KMS-11 (cell line): ENCODE data around the gene FBXO28.

Source experiments
- H2AFZ ChIP-seq: fragments of 200-600 bp; sonication (generic); 2 replicates; pipeline ENCODE4 v1.6.1; 2016; ENCODE audit warnings: antibody characterized with exemption, mixed run types, low read depth
- H3K27ac ChIP-seq: fragments of 200-600 bp; sonication (generic); 2 replicates; pipeline ENCODE4 v1.6.1; 2016; ENCODE audit warnings: mild to moderate bottlenecking, mixed run types
- H3K27me3 ChIP-seq: fragments of 200-600 bp; sonication (generic); 2 replicates; pipeline ENCODE4 v1.6.1; 2017; ENCODE audit warnings: mild to moderate bottlenecking, low read depth, mixed run types, moderate library complexity; ENCODE audit not compliant: insufficient read depth
- H3K36me3 ChIP-seq: fragments of 200-600 bp; sonication (generic); 2 replicates; pipeline ENCODE4 v1.6.1; 2017; ENCODE audit warnings: mild to moderate bottlenecking, mixed run types; ENCODE audit not compliant: insufficient read depth
- H3K4me1 ChIP-seq: fragments of 200-600 bp; sonication (generic); 2 replicates; pipeline ENCODE4 v1.6.1; 2016; ENCODE audit warnings: mild to moderate bottlenecking, low read depth, mixed run types; ENCODE audit not compliant: poor library complexity, severe bottlenecking
- H3K4me2 ChIP-seq: fragments of 200-600 bp; sonication (generic); 2 replicates; pipeline ENCODE4 v1.7.0; 2016; ENCODE audit warnings: mild to moderate bottlenecking, mixed run types
- H3K4me3 ChIP-seq: fragments of 200-600 bp; sonication (generic); IDR thresholded peaks from 2 replicates; pipeline ENCODE4 v1.6.1; 2017; ENCODE audit warnings: low read depth, low read length, mixed read lengths; ENCODE audit not compliant: insufficient read depth
- H3K79me2 ChIP-seq: fragments of 200-600 bp; sonication (generic); 2 replicates; pipeline ENCODE4 v1.6.1; 2016; ENCODE audit warnings: low read depth, mixed run types; ENCODE audit not compliant: insufficient read depth
- H3K9ac ChIP-seq: fragments of 200-600 bp; sonication (generic); 2 replicates; pipeline ENCODE4 v1.6.1; 2016; ENCODE audit warnings: mild to moderate bottlenecking, mixed run types
- H4K20me1 ChIP-seq: fragments of 200-600 bp; sonication (generic); 2 replicates; pipeline ENCODE4 v1.6.1; 2016; ENCODE audit warnings: mild to moderate bottlenecking, mixed run types; ENCODE audit not compliant: insufficient read depth
- TF ChIP-seq, protein P1 (sequence below): fragments of 200-600 bp; sonication (generic); conservative IDR thresholded peaks from 2 replicates; pipeline ENCODE4 v1.6.1; 2017; ENCODE audit warnings: low read depth, mild to moderate bottlenecking, antibody characterized with exemption, low read length, moderate library complexity, mixed read lengths

The FBXO28 gene

DNA sequence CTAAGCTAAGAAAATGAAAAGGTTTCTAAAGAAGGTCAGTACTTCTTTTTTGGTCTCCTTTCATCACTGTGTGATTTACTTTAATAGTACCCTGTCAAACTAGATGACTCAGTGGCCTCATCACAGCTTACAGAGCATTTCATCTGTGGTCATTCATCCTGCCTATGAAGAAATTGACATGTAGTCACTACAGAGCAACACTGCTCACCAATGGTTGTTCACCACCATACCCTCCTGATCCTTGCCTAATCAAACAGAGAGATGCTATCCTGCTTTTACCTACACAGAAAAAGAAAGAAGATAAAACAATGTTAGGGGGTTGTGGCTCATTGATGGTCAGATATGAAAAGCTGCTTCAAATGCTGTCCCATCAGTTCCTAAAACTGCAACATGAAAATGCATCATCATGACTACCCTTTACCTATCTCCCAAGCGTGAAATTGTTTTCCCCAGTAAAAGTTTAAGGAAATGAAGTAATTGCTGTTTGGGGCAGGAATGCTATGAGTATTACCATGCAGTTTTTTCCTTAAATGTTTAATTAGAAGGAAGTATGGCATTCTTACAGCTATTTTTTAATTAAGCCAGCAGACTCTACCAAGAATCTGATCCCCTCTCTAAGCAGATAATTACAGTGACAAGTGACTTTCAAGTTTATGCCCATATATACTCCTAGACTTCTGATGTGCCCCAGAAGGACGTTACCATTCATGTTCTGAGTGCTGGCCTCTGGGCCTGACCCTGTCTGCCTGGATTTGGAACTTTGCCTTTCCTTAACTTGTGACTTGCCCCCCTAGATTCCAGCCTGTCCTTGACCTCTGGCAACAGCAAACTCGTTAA, 46.1 kb upstream of the FBXO28 start:
- no peak overlapping the region for H3K27ac ChIP-seq
- no peak overlapping the region for H3K4me3 ChIP-seq
- H3K79me2 ChIP-seq, result no peaks in the 10 kb centered on the region
- H2AFZ ChIP-seq, result no peak overlapping the region
- H3K4me2 ChIP-seq, result no peak overlapping the region
- peaks cover 10% of the 10 kb centered on the region for H3K4me1 ChIP-seq
- TF ChIP-seq, protein P1, sequence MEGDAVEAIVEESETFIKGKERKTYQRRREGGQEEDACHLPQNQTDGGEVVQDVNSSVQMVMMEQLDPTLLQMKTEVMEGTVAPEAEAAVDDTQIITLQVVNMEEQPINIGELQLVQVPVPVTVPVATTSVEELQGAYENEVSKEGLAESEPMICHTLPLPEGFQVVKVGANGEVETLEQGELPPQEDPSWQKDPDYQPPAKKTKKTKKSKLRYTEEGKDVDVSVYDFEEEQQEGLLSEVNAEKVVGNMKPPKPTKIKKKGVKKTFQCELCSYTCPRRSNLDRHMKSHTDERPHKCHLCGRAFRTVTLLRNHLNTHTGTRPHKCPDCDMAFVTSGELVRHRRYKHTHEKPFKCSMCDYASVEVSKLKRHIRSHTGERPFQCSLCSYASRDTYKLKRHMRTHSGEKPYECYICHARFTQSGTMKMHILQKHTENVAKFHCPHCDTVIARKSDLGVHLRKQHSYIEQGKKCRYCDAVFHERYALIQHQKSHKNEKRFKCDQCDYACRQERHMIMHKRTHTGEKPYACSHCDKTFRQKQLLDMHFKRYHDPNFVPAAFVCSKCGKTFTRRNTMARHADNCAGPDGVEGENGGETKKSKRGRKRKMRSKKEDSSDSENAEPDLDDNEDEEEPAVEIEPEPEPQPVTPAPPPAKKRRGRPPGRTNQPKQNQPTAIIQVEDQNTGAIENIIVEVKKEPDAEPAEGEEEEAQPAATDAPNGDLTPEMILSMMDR, result no peak
- no peaks in the 10 kb centered on the region for H4K20me1 ChIP-seq
- H3K27me3 ChIP-seq, result no peaks in the 10 kb centered on the region
- no peak overlapping the region for H3K9ac ChIP-seq
- H3K36me3 ChIP-seq, result no peaks in the 10 kb centered on the region

DNA sequence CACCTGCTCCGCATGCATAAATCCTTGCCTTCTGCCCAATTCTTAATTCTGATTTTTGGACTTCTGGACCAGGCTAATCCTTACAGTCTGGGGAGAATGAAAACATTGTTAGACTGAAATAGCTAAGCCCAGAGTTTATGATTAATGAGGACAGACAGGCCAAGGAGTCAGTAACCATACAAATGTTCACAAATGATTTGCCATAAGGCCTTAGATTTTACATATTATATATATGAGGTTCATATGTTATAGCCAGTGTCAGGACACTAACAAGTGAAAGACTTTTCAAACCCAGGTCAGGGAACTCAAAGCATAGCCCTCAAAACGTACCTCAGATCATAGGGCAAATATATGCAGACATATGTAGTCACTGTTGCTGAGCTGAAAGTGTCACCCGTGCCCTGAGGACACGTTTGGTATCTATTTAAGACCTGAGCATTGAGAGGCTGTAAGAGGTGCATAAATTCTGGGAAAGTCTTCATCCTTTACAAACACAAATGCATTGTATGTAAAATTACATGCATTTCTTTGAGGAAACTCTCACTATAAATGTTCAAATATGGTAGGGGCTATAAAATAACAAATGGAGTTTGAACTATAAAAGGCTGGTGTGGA, 45.3 kb upstream of the FBXO28 start:
- no peaks in the 10 kb centered on the region for H4K20me1 ChIP-seq
- H3K4me1 ChIP-seq, result peaks cover 10% of the 10 kb centered on the region
- no peaks in the 10 kb centered on the region for H3K79me2 ChIP-seq
- no peak overlapping the region for H3K9ac ChIP-seq
- H3K4me2 ChIP-seq, result no peak overlapping the region
- H3K4me3 ChIP-seq, result no peak overlapping the region
- H3K27me3 ChIP-seq, result no peaks in the 10 kb centered on the region
- no peak overlapping the region for H3K27ac ChIP-seq
- TF ChIP-seq, protein P1, result no peak
- H2AFZ ChIP-seq, result no peak overlapping the region
- no peaks in the 10 kb centered on the region for H3K36me3 ChIP-seq

DNA sequence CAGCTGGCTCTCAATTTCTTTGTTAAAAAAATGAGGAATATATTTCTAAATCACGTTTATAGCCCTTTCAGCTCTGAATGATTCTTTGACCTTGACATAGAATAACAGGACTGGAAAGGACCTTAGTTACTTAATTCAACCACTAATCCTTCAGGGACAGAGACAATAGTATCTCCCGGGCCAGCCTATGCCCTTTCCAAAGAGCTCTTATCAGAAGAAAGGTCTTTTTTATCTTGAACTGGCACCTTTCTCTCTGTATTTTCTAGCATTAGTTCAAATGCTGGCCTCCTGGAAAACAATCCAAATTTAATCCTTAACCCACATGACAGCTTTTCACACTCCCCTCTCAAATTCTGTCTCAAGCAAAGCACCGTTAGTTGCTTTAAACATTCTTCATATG, 44.8 kb upstream of the FBXO28 start:
- no peaks in the 10 kb centered on the region for H4K20me1 ChIP-seq
- no peaks in the 10 kb centered on the region for H3K27me3 ChIP-seq
- TF ChIP-seq, protein P1, result no peak
- H3K36me3 ChIP-seq, result no peaks in the 10 kb centered on the region
- no peak overlapping the region for H3K4me3 ChIP-seq
- H3K79me2 ChIP-seq, result no peaks in the 10 kb centered on the region
- no peak overlapping the region for H3K27ac ChIP-seq
- peaks cover 10% of the 10 kb centered on the region for H3K4me1 ChIP-seq
- H2AFZ ChIP-seq, result no peak overlapping the region
- no peak overlapping the region for H3K9ac ChIP-seq
- H3K4me2 ChIP-seq, result no peak overlapping the region

DNA sequence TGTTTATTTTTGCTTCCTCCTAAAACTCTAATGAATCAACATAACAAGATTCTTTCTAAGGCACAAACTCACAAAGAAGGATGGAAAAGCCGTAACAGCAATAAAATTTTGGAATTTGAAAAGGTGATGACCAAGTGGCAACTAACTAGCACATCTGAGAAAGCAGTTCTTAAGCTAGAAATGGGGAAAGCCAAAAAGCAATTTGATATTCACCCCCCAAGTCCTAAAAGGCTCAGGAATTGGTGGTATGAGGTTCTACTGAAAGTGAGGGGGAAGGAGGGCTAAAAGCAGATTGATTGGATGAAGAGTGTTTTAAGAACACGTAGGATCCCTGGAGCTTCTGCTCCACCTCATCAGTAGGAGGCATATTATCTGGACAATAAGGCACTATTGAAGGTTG, 43.4 kb upstream of the FBXO28 start:
- no peak overlapping the region for H3K9ac ChIP-seq
- H3K27ac ChIP-seq, result no peak overlapping the region
- H2AFZ ChIP-seq, result no peak overlapping the region
- no peak overlapping the region for H3K4me2 ChIP-seq
- H4K20me1 ChIP-seq, result no peaks in the 10 kb centered on the region
- peaks cover 3% of the 10 kb centered on the region for H3K4me1 ChIP-seq
- no peaks in the 10 kb centered on the region for H3K36me3 ChIP-seq
- no peak overlapping the region for H3K4me3 ChIP-seq
- TF ChIP-seq, protein P1, result no peak
- H3K27me3 ChIP-seq, result no peaks in the 10 kb centered on the region
- H3K79me2 ChIP-seq, result no peaks in the 10 kb centered on the region
